AG09309 (cell line): ENCODE results near the gene CACNA1A.

Experiments
- DNase-seq: peaks from one replicate; pipeline ENCODE4 v3.0.0-alpha.2; 2010; ENCODE audit warnings: low read depth
- H3K4me3 ChIP-seq: 2 replicates; pipeline ENCODE4 v1.5.1; 2011; ENCODE audit warnings: mild to moderate bottlenecking, low read depth, low read length, moderate library complexity; ENCODE audit not compliant: control insufficient read depth
- TF ChIP-seq, protein P1 (sequence below): IDR thresholded peaks from 2 replicates; pipeline ENCODE4 v1.5.1; 2011; ENCODE audit warnings: mild to moderate bottlenecking, low read depth, low read length, inconsistent platforms; ENCODE audit not compliant: insufficient read depth, control insufficient read depth; ENCODE audit errors: missing control alignments

Gene CACNA1A

DNA sequence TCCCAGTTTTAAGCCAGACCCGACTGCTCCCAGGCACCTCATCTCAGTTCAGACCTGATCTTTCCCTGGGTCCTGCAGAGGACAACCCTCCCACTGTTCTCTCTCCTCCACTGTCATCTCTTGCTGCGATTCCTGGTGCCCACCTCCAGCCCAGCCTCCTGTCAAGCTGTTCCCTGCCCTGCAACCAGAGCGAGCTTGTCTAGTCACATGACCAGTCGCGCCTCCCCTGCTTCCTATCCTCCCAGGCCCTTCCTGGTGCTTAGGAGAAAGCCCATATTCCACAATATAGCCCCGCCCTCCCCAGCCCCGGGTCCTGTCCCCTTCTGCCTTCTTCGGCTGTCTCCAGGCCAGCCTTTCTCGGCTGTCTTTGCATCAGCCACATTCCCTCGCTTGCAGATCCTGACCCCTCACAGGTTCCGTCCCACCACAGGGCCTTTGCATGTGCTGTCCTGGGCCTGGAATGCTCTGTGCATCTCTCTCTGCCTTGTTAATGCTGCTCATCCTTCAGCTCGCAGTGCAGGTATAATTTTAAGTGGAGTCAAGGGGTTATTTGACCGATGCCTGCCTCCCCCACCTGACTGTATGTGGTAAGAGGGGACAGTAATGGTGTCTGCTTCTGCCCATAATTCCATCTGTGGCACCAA lies 267.3 kb downstream of the CACNA1A start:
- TF ChIP-seq, protein P1, sequence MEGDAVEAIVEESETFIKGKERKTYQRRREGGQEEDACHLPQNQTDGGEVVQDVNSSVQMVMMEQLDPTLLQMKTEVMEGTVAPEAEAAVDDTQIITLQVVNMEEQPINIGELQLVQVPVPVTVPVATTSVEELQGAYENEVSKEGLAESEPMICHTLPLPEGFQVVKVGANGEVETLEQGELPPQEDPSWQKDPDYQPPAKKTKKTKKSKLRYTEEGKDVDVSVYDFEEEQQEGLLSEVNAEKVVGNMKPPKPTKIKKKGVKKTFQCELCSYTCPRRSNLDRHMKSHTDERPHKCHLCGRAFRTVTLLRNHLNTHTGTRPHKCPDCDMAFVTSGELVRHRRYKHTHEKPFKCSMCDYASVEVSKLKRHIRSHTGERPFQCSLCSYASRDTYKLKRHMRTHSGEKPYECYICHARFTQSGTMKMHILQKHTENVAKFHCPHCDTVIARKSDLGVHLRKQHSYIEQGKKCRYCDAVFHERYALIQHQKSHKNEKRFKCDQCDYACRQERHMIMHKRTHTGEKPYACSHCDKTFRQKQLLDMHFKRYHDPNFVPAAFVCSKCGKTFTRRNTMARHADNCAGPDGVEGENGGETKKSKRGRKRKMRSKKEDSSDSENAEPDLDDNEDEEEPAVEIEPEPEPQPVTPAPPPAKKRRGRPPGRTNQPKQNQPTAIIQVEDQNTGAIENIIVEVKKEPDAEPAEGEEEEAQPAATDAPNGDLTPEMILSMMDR: no peak
- H3K4me3 ChIP-seq: no peak overlapping the region
- no peak for DNase-seq

DNA sequence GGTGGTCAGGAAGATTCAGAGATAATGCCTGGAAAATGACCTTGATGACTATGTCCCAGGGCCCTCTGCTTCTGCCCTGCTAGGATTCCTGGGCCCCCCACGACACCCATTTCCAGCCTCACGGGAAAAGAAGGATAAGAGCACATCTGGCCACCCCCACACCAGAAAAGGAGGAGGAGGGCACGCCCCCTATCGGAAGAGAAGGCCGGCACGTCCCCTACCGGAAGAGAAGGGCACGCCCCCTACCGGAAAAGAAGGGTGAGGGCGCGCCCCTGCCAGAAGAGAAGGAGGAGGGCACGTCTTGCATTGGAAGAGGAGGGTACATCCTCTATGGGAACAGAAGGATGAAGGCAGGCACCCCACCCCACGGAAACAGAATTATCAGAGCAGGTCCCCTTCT lies 271.8 kb downstream of the CACNA1A start:
- no peak for DNase-seq
- TF ChIP-seq, protein P1: peak; percentile 36
- no peak overlapping the region for H3K4me3 ChIP-seq

DNA sequence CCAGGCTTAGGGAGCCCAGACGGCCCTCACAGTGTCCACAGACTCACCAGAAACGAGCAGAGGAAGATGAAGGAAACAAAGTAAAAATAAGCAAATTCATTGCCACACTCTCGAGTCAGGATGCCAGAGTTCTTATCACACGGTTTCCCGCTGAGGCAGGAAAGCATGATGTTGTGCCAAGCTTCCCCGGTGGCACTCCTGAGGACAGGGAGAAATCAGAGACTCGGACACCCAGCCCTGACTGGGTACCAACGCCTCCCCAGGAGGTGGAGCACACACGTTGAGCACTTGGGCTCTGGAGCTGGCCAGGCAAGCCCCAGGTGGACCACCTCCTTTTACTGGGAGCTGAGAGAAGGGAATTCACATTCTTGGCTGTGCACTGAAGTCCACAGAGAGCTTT lies 274.6 kb downstream of the CACNA1A start:
- DNase-seq: no peak
- TF ChIP-seq, protein P1: no peak
- no peak overlapping the region for H3K4me3 ChIP-seq

DNA sequence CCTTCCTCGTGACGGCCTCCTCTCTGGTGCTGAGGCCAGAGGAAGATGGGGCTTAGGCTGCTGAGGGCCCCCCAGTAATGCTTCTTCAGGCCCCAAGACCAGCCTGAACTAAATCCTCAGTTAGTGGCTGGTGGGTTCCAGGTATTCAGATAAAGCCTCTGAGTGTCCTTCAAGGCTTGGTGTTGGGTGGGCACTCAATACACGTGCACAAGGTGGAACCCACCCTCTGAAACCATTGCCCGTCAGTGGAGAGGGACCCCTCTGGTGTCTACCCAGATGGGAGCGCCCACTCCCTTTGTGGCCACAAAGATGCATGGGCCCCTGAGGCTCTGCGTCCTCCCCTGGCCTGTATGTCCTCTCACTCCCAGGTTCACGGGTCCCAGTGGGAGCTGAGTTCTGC lies 277.0 kb downstream of the CACNA1A start:
- DNase-seq: no peak
- TF ChIP-seq, protein P1: no peak
- H3K4me3 ChIP-seq: no peak overlapping the region

DNA sequence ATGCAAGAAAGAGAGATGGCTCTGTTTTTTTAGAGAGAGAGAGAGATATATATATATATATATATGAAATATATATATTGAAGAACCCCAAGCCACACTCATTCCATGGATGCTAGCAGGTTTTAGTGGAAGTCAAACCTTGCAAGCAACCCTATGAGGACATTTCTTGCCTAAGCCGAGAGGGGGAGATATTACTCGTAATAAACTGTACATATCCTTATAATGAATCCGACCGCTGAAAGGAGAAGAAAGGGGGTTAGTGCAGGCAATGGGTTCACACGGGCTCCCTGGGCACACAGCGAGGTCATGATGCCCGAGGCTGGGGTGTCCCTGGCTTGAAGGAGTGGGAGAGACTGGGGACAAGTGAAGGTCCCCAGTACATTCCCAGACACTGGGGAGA lies 277.7 kb downstream of the CACNA1A start:
- H3K4me3 ChIP-seq: no peak overlapping the region
- DNase-seq: no peak
- TF ChIP-seq, protein P1: no peak

DNA sequence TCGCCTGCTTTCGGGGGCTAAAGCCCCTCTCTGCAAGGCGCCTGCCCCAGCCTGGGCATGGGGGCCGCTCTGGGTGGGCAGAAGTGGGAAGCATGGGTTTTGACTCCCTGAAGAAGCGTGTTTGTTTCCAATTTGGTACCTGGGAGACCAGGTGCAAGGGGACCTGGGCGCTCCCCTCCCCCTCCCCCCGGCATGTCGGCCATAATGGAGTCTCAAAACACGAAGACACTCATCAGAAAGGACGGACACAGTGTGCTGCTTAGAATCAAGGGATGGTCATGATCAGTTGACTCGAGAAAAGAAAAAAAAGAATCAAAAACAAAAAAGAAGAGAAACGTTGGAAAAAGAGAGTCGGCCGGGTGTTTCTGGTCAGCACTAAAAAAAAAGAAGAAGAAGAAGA lies 279.3 kb downstream of the CACNA1A start:
- no peak overlapping the region for H3K4me3 ChIP-seq
- TF ChIP-seq, protein P1: no peak
- no peak for DNase-seq
